HepG2 (cell line): ENCODE data around the gene NUDT22. TPM values are rescaled to one million over a fixed set of nuclear protein-coding genes. Genes with fewer than 3 reads are reported as not detected.

ENCODE experiments used
- ATF7-NPFF ChIP-seq: sonication (generic); formaldehyde crosslinking; IDR thresholded peaks from 2 replicates; pipeline ENCODE4 v1.8.1; 2023; ENCODE audit warnings: mild to moderate bottlenecking, low read depth, missing genetic modification reagents, moderate library complexity
- EEA1 ChIP-seq: sonication (generic); formaldehyde crosslinking; IDR thresholded peaks from 2 replicates; pipeline ENCODE4 v1.5.1; 2020; ENCODE audit warnings: mild to moderate bottlenecking, missing genetic modification reagents, borderline replicate concordance
- MEF2D ChIP-seq: sonication (generic); formaldehyde crosslinking; IDR thresholded peaks from 2 replicates; pipeline ENCODE4 v1.5.1; 2020; ENCODE audit warnings: mild to moderate bottlenecking, missing genetic modification reagents
- NR1H2 ChIP-seq: sonication (generic); formaldehyde crosslinking; IDR thresholded peaks from 2 replicates; pipeline ENCODE4 v1.8.1; 2022; ENCODE audit warnings: low read depth, missing genetic modification reagents, borderline replicate concordance
- PRPF4 ChIP-seq: fragments of 200-400 bp; formaldehyde crosslinking; IDR thresholded peaks from 2 replicates; pipeline ENCODE4 v1.6.1; 2016; ENCODE audit warnings: low read length, low read depth; ENCODE audit not compliant: poor library complexity, severe bottlenecking
- SIN3A ChIP-seq: IDR thresholded peaks from 2 replicates; pipeline ENCODE4 v1.6.1; 2011; ENCODE audit warnings: low read depth, mild to moderate bottlenecking, control low read depth, low read length, borderline replicate concordance
- ZNF556 ChIP-seq: sonication (generic); formaldehyde crosslinking; IDR thresholded peaks from 2 replicates; pipeline ENCODE4 v1.4.0; 2020; ENCODE audit warnings: mild to moderate bottlenecking, missing genetic modification reagents, borderline replicate concordance
- ZNF572 ChIP-seq: sonication (generic); formaldehyde crosslinking; IDR thresholded peaks from 2 replicates; pipeline ENCODE4 v1.5.1; 2020; ENCODE audit warnings: mild to moderate bottlenecking, missing genetic modification reagents
- polyA plus RNA-seq, 8 experiments: library from polyadenylated mRNA; depleted of rRNA in 3 of 8; stranded (reverse) in 7 of 8; unstranded in 1 of 8; fragments of >200 nt; fragmentation: Illumina TruSeq in 4 of 8; extraction: Trizol in 4 of 8; gene quantifications; 2 replicates each; pipeline versions ENCODE4 v1.2.1 to v1.2.3, GENCODE V29; 2011 to 2016; ENCODE audit warnings: low read depth in 4 of 8, missing spikeins in 1 of 8, mixed read lengths in 1 of 8; ENCODE audit not compliant: insufficient read depth in 1 of 8
- total RNA-seq, 5 experiments: library from RNA; depleted of rRNA; stranded (reverse); fragments of >200 nt; fragmentation: Illumina TruSeq; extraction: Trizol; gene quantifications; 2 replicates each; pipeline ENCODE4 v1.2.3, GENCODE V29; 2016; ENCODE audit warnings: low read depth in 1 of 5
- TF ChIP-seq, protein P1 (sequence below): sonication (generic); formaldehyde crosslinking; IDR thresholded peaks from 2 replicates; pipeline ENCODE4 v1.4.0; 2020; ENCODE audit warnings: mild to moderate bottlenecking, missing genetic modification reagents, borderline replicate concordance
- TF ChIP-seq, protein P2 (sequence below): sonication (generic); formaldehyde crosslinking; IDR thresholded peaks from 2 replicates; pipeline ENCODE4 v1.5.1; 2020; ENCODE audit warnings: mild to moderate bottlenecking, missing genetic modification reagents, moderate library complexity
- TF ChIP-seq, protein P3 (sequence below): sonication (generic); formaldehyde crosslinking; conservative IDR thresholded peaks from 2 replicates; pipeline ENCODE4 v1.4.0; 2020; ENCODE audit warnings: mild to moderate bottlenecking, missing genetic modification reagents, moderate library complexity
- TF ChIP-seq, protein P4 (sequence below): sonication (generic); formaldehyde crosslinking; IDR thresholded peaks from 2 replicates; pipeline ENCODE4 v1.5.0; 2020; ENCODE audit warnings: mild to moderate bottlenecking, missing genetic modification reagents, borderline replicate concordance

Gene NUDT22
- total and polyA plus RNA-seq, 2 of the 13 experiments (the other 11 are each of a cell fraction or from before 2014, with no cell fraction given): 33.5 to 39.8 TPM

DNA sequence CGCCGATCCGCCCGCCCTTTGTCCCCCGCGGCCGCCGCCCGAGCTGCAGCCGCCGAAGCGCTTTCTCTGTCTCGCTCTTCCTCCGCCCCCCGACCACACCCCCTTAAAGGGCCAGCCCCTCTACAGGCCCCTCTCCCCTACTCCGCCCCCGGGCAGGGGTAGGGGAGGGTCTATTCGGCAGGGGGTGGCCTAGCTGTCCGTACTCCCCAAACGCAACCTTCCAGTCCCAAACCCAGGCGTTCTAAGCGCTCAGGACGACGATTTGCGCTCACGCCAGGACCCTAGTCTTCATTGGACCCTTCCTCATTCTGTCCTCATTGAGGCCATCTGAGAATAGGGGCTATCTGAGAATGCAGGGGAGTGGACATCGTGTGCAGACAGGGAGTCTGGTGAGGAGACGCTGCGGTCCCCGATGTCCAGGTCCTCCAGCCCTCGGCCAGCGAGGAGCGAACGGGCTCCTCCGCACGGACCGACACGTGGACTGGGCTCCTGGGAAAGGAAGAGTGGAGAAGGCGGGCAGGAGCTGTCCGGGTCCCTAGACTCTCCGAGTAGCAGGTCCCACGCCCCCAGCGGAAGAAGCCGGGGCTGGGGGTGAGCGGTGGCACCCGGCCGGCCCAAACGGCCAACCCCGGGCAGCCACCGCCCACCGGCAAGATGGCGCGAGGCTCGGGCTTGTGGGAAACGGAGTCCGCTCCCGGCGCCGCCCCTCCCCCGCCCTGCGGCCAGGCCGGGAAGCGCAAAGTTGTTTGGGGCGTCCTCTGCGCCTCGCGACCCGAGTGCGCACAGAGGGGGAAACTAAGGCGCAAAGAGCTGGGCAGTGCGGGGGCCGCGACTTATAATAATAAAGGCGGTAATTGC lies 21.0 kb downstream of the NUDT22 start, which contains the start of gene PPP1R14B (continued):
- no peak for TF ChIP-seq NR1H2
- peak; percentile 60; the same call in 1 of the 2 replicates for TF ChIP-seq SIN3A
- peak; percentile 82 for TF ChIP-seq ATF7-NPFF (CRISPR knock-in tag)
- no peak for TF ChIP-seq MEF2D (CRISPR knock-in tag)
- TF ChIP-seq, protein P1, sequence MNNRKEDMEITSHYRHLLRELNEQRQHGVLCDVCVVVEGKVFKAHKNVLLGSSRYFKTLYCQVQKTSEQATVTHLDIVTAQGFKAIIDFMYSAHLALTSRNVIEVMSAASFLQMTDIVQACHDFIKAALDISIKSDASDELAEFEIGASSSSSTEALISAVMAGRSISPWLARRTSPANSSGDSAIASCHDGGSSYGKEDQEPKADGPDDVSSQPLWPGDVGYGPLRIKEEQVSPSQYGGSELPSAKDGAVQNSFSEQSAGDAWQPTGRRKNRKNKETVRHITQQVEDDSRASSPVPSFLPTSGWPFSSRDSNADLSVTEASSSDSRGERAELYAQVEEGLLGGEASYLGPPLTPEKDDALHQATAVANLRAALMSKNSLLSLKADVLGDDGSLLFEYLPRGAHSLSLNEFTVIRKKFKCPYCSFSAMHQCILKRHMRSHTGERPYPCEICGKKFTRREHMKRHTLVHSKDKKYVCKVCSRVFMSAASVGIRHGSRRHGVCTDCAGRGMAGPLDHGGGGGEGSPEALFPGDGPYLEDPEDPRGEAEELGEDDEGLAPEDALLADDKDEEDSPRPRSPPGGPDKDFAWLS: no peak
- TF ChIP-seq ZNF572: peak; percentile 83; the same call in 1 of the 2 replicates
- no peak; the same call in 1 of the 2 replicates for TF ChIP-seq ZNF556 (CRISPR knock-in tag)
- TF ChIP-seq, protein P2, sequence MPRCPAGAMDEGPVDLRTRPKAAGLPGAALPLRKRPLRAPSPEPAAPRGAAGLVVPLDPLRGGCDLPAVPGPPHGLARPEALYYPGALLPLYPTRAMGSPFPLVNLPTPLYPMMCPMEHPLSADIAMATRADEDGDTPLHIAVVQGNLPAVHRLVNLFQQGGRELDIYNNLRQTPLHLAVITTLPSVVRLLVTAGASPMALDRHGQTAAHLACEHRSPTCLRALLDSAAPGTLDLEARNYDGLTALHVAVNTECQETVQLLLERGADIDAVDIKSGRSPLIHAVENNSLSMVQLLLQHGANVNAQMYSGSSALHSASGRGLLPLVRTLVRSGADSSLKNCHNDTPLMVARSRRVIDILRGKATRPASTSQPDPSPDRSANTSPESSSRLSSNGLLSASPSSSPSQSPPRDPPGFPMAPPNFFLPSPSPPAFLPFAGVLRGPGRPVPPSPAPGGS (CRISPR knock-in tag): no peak
- TF ChIP-seq, protein P3, sequence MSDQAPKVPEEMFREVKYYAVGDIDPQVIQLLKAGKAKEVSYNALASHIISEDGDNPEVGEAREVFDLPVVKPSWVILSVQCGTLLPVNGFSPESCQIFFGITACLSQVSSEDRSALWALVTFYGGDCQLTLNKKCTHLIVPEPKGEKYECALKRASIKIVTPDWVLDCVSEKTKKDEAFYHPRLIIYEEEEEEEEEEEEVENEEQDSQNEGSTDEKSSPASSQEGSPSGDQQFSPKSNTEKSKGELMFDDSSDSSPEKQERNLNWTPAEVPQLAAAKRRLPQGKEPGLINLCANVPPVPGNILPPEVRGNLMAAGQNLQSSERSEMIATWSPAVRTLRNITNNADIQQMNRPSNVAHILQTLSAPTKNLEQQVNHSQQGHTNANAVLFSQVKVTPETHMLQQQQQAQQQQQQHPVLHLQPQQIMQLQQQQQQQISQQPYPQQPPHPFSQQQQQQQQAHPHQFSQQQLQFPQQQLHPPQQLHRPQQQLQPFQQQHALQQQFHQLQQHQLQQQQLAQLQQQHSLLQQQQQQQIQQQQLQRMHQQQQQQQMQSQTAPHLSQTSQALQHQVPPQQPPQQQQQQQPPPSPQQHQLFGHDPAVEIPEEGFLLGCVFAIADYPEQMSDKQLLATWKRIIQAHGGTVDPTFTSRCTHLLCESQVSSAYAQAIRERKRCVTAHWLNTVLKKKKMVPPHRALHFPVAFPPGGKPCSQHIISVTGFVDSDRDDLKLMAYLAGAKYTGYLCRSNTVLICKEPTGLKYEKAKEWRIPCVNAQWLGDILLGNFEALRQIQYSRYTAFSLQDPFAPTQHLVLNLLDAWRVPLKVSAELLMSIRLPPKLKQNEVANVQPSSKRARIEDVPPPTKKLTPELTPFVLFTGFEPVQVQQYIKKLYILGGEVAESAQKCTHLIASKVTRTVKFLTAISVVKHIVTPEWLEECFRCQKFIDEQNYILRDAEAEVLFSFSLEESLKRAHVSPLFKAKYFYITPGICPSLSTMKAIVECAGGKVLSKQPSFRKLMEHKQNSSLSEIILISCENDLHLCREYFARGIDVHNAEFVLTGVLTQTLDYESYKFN (CRISPR knock-in tag): peak; percentile 39
- peak; percentile 59 for TF ChIP-seq PRPF4
- TF ChIP-seq, protein P4, sequence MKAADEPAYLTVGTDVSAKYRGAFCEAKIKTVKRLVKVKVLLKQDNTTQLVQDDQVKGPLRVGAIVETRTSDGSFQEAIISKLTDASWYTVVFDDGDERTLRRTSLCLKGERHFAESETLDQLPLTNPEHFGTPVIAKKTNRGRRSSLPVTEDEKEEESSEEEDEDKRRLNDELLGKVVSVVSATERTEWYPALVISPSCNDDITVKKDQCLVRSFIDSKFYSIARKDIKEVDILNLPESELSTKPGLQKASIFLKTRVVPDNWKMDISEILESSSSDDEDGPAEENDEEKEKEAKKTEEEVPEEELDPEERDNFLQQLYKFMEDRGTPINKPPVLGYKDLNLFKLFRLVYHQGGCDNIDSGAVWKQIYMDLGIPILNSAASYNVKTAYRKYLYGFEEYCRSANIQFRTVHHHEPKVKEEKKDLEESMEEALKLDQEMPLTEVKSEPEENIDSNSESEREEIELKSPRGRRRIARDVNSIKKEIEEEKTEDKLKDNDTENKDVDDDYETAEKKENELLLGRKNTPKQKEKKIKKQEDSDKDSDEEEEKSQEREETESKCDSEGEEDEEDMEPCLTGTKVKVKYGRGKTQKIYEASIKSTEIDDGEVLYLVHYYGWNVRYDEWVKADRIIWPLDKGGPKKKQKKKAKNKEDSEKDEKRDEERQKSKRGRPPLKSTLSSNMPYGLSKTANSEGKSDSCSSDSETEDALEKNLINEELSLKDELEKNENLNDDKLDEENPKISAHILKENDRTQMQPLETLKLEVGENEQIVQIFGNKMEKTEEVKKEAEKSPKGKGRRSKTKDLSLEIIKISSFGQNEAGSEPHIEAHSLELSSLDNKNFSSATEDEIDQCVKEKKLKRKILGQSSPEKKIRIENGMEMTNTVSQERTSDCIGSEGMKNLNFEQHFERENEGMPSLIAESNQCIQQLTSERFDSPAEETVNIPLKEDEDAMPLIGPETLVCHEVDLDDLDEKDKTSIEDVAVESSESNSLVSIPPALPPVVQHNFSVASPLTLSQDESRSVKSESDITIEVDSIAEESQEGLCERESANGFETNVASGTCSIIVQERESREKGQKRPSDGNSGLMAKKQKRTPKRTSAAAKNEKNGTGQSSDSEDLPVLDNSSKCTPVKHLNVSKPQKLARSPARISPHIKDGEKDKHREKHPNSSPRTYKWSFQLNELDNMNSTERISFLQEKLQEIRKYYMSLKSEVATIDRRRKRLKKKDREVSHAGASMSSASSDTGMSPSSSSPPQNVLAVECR (CRISPR knock-in tag): peak; percentile 81
- TF ChIP-seq EEA1 (CRISPR knock-in tag): 0 out of 2 replicates have a peak, but pooled peaks have one; percentile 29
